ES-I3 (cell line): ENCODE results near the gene TMEM79.

Experiments used
- H3K36me3 ChIP-seq: 2 replicates; pipeline ENCODE4 v1.6.1; 2013; ENCODE audit warnings: mild to moderate bottlenecking, low read length, control low read depth, moderate library complexity; ENCODE audit not compliant: insufficient read depth
- H3K4me1 ChIP-seq: 2 replicates; pipeline ENCODE4 v1.6.1; 2013; ENCODE audit warnings: mild to moderate bottlenecking, control low read depth, low read length; ENCODE audit not compliant: insufficient read depth
- H3K9ac ChIP-seq: 2 replicates; pipeline ENCODE4 v1.6.1; 2013; ENCODE audit warnings: low read depth, mild to moderate bottlenecking, low read length, moderate library complexity
- H3K9me3 ChIP-seq: 2 replicates; pipeline ENCODE4 v1.6.1; 2013; ENCODE audit warnings: mild to moderate bottlenecking, low read length, moderate library complexity; ENCODE audit not compliant: control insufficient read depth, insufficient read depth

TMEM79 gene, protein sequence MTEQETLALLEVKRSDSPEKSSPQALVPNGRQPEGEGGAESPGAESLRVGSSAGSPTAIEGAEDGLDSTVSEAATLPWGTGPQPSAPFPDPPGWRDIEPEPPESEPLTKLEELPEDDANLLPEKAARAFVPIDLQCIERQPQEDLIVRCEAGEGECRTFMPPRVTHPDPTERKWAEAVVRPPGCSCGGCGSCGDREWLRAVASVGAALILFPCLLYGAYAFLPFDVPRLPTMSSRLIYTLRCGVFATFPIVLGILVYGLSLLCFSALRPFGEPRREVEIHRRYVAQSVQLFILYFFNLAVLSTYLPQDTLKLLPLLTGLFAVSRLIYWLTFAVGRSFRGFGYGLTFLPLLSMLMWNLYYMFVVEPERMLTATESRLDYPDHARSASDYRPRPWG

DNA sequence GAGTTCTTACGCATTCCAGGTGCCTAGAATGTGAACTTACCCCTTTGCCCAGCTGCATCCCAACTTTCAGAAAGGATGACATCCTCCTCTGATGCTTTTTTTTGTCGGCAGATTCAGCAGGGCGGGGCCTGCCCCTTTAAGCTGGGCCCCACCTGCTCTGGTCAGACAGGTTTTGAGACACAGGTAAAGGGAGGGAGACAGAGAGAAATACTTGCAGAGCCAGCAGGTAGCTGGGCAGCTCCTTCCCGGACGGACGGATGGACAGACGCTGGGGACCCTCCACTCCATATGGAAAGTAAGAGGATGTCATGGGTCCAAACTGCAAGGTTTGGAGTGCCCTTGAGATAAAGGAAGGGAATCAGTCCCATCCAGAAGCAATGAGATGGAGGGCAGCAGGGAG lies at the start of gene TMEM79:
TMEM79 (plus strand) TSS at position 214 of the 400 bp plus-strand sequence. CDS start 902 bp downstream, outside the sequence.
- H3K36me3 ChIP-seq = peaks cover 3% of the 10 kb centered on the region
- H3K4me1 ChIP-seq = peaks cover 8% of the 10 kb centered on the region; the same call in 1 of the 2 replicates

DNA sequence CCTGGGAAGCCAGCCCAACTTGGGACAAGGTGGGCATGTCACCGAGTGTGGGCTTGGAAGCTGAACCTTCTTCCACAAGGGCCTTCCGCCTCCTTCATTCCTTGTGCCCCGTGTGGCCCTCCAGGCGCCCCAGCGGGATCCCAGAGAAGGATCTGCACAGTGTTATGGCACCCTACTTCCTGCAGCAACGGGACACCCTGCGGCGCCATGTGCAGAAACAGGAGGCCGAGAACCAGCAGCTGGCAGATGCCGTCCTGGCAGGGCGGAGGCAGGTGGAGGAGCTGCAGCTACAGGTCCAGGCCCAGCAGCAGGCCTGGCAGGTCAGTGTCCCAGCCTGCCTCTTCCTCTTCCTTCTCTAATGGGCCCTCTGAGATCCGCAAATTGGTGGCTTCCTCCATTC lies 48.0 kb upstream of the TMEM79 start:
- H3K4me1 ChIP-seq = peaks cover 9% of the 10 kb centered on the region; the same call in 1 of the 2 replicates
- no peak overlapping the region for H3K9ac ChIP-seq
- H3K9me3 ChIP-seq = no peaks in the 10 kb centered on the region
- H3K36me3 ChIP-seq = peaks cover 12% of the 10 kb centered on the region; the same call in 1 of the 2 replicates

More for the DNA sequence above, at the start of gene TMEM79:
- H3K9ac ChIP-seq = peak within 1 kb of the TSS; percentile 56
- no peaks in the 10 kb centered on the region for H3K9me3 ChIP-seq

DNA sequence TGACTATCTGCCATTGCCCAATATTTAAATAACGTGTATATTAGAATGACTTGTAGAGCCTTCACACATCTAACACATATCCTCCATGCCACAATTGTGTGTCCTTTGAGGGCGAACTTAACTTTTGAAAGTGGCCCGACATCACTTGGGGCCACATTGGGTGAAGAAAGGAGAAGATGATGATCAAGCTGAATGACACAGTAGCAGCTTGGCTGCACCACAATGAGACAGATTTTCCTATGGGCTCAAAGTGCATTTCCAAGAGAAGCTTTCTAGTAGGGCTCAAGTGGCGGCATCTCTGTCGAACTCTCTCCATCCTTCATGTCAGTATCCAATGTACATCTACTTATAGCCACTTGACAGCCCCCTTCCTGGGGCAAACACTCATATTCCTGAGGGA lies 45.9 kb upstream of the TMEM79 start:
- Histone ChIP-seq H3K4me1 (peaks cover 6% of the 10 kb centered on the region; the same call in 1 of the 2 replicates), H3K9ac (no peak overlapping the region), H3K9me3 (no peaks in the 10 kb centered on the region), H3K36me3 (peaks cover 12% of the 10 kb centered on the region; the same call in 1 of the 2 replicates)

DNA sequence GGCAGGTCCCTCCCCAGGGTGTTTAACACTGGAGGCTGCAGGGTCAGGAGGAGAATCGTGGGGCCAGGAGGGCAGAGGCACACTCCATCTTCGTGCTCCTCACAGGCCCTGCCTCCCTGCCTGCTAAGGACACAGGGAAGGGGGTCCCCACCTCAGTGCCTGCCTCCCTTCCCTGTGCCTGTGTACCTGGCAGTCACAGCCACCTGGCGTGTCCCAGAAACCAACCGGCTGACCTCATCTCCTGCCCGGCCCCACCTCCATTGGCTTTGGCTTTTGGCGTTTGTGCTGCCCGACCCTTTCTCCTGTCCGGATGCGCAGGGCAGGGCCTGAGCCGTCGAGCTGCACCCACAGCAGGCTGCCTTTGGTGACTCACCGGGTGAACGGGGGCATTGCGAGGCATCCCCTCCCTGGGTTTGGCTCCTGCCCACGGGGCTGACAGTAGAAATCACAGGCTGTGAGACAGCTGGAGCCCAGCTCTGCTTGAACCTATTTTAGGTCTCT lies 42.8 kb upstream of the TMEM79 start:
- Histone ChIP-seq H3K4me1 (peaks cover 6% of the 10 kb centered on the region; the same call in 1 of the 2 replicates), H3K9me3 (no peaks in the 10 kb centered on the region), H3K36me3 (peaks cover 11% of the 10 kb centered on the region; the same call in 1 of the 2 replicates), H3K9ac (no peak overlapping the region)

DNA sequence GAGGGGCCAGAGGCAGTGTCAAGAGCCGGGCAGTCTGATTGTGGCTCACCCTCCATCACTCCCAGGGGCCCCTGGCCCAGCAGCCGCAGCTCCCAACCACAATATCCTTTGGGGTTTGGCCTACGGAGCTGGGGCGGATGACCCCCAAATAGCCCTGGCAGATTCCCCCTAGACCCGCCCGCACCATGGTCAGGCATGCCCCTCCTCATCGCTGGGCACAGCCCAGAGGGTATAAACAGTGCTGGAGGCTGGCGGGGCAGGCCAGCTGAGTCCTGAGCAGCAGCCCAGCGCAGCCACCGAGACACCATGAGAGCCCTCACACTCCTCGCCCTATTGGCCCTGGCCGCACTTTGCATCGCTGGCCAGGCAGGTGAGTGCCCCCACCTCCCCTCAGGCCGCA lies 42.2 kb upstream of the TMEM79 start, which contains the start of gene BGLAP:
BGLAP (plus strand) TSS at position 259 of the 400 bp plus-strand sequence; CDS start at position 307, 48 bp downstream.
- Histone ChIP-seq H3K4me1 (peaks cover 10% of the 10 kb centered on the region; the same call in 1 of the 2 replicates), H3K9ac (no peak within 1 kb of the TSS), H3K36me3 (peaks cover 7% of the 10 kb centered on the region; the same call in 1 of the 2 replicates), H3K9me3 (no peaks in the 10 kb centered on the region)

DNA sequence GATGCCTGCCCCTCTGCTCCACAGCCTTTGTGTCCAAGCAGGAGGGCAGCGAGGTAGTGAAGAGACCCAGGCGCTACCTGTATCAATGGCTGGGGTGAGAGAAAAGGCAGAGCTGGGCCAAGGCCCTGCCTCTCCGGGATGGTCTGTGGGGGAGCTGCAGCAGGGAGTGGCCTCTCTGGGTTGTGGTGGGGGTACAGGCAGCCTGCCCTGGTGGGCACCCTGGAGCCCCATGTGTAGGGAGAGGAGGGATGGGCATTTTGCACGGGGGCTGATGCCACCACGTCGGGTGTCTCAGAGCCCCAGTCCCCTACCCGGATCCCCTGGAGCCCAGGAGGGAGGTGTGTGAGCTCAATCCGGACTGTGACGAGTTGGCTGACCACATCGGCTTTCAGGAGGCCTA lies 41.4 kb upstream of the TMEM79 start:
- Histone ChIP-seq H3K9me3 (no peaks in the 10 kb centered on the region), H3K36me3 (peaks cover 4% of the 10 kb centered on the region; the same call in 1 of the 2 replicates), H3K4me1 (peaks cover 13% of the 10 kb centered on the region; the same call in 1 of the 2 replicates), H3K9ac (no peak overlapping the region)

DNA sequence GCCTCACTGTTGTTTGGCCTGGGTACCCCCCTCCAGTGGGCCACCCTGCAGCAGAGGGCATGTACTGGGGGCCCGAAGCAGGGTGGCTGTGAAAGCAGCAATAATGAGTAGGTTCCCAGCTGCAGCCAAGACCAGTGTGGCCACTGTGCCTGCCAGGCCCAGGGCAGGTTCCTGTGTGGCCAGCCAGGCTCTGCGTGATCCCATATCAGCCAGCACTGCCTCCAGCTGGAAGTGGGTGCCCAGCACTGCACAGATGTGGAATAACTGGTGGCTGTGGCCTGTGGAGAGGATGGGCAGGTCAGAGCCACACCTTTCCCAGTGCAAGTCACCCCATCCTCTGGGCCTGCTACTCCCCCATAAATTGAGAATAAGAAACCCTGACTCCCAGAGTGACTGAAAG lies 40.0 kb upstream of the TMEM79 start:
- H3K9me3 ChIP-seq = no peaks in the 10 kb centered on the region
- H3K36me3 ChIP-seq = peaks cover 4% of the 10 kb centered on the region; the same call in 1 of the 2 replicates
- H3K9ac ChIP-seq = no peak overlapping the region
- H3K4me1 ChIP-seq = peaks cover 13% of the 10 kb centered on the region; the same call in 1 of the 2 replicates

DNA sequence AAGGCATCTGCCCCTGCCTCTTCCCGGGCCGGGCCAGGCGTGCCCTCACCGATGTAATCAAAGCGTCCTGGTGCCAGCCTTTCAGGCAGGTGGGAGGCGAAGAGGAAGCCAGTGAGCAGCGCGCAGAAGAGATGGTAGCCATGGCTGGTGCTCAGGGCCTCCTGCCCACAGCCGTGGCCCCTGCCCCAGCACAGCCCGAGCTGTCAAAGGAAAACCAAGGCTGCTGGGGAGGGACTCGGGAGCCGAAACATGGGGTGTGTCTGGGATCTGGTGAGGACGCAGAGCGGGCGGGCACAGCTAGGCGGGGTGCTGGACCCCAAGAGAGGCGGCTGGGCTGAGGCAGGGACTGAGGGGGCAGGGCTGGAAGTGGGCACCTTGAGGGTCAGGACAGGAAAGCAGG lies 39.4 kb upstream of the TMEM79 start:
- Histone ChIP-seq H3K9me3 (no peaks in the 10 kb centered on the region), H3K4me1 (peaks cover 13% of the 10 kb centered on the region; the same call in 1 of the 2 replicates), H3K36me3 (no peaks in the 10 kb centered on the region; the same call in 1 of the 2 replicates), H3K9ac (no peak overlapping the region)

DNA sequence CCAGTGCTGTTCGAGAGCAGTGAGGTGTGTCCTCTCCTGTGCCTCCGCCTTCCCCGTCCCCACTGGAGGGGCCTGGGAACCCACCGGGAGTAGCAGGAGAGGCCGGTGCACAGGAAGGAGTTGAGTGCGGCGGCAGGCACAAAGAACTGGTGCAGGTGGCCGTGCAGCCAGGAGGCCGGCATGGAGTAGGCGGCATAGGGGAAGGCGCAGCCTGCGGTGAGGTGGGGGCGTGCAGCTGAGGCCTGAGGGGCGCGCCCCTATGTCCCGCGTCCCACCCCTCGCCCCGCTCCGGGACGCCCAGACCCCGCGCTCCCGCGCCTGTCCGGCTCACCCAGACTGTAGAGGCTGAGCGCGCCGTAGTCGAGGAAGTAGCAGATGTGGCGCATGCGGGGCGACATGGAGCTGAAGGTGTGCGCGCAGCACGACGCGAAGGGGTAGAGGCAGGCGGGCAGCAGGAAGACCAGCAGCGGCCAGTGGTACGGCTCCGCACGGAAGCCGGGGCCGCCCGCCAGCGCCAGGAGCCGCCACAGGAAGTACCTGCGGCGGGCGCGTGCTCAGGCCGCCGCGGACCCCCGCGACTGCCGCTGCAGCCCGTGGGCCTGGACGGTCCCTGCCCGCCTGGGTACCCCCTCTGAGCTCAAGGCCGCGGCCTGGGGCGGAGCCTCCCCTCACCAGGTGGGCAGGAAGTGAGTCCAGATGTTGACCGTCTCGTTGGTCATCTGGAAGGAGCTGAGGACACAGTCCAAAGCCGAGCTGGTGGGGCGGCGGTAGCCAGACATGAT lies 38.5 kb upstream of the TMEM79 start:
- Histone ChIP-seq H3K4me1 (peaks cover 13% of the 10 kb centered on the region; the same call in 1 of the 2 replicates), H3K36me3 (no peaks in the 10 kb centered on the region), H3K9me3 (no peaks in the 10 kb centered on the region), H3K9ac (peak overlapping the region; percentile 27; the same call in 1 of the 2 replicates)

DNA sequence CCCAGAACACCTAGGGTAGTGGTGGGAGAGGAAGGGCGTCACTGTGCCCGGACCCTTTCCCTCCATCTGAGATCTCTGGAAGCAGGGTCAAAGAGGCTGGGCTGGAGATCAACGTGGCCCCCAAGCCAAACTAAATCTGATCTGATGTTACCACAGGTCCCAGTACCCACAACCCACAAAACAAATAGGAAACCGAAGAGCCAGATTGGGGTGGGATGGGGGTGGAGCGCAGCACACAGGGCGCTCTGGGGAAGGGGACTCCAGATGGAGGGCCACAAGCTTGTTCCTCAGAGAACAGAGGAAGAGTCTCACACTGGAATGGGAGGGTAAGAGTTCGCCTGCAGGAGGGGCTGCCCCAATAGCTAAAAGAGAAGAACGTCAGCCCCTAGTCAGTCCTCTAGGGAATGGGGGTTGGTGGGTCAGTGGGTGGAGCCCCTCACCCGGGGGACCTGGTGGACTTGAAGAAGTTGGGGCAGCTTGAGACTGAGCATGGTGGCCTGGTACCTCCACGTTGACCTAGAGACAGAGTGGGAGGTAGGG lies 37.8 kb upstream of the TMEM79 start:
- Histone ChIP-seq H3K9me3 (no peaks in the 10 kb centered on the region), H3K36me3 (no peaks in the 10 kb centered on the region; the same call in 1 of the 2 replicates), H3K4me1 (peaks cover 7% of the 10 kb centered on the region; the same call in 1 of the 2 replicates), H3K9ac (no peak overlapping the region)

DNA sequence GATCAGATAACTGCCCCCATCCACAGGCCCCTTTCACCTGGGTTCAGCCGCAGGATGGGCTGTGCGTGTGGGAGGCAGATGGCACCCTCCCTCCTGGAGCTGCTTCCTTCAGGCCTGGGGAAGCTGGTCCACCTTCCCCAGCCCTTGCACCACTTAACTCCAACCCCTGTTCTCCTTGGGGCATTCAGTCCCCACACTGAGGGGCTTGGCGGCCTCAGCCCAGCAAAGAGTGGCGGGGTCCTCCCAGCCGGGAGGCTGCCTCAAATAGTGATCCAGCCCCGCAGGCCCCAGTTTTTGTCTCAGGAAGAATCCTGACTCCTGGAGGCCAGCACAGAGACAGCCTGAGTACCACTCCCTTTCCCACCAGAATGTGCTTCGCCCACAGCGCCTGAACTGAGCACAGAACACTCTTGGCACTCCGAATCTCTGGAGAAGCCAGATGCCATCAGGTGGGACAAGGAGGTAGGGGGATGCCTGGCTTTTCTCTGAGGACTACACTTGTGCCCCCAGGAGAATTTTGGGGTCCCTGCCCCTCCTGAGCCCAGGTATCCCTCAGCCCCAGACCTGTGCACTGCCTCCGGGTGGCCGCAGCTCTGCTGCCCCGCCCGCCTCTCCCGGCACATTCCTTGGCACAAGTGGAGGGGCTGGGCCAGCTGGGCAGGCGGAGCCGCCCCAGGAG lies 37.2 kb upstream of the TMEM79 start:
- H3K9ac ChIP-seq = no peak overlapping the region
- no peaks in the 10 kb centered on the region for H3K9me3 ChIP-seq
- peaks cover under 1% of the 10 kb centered on the region; the same call in 1 of the 2 replicates for H3K36me3 ChIP-seq
- peaks cover 6% of the 10 kb centered on the region; the same call in 1 of the 2 replicates for H3K4me1 ChIP-seq

DNA sequence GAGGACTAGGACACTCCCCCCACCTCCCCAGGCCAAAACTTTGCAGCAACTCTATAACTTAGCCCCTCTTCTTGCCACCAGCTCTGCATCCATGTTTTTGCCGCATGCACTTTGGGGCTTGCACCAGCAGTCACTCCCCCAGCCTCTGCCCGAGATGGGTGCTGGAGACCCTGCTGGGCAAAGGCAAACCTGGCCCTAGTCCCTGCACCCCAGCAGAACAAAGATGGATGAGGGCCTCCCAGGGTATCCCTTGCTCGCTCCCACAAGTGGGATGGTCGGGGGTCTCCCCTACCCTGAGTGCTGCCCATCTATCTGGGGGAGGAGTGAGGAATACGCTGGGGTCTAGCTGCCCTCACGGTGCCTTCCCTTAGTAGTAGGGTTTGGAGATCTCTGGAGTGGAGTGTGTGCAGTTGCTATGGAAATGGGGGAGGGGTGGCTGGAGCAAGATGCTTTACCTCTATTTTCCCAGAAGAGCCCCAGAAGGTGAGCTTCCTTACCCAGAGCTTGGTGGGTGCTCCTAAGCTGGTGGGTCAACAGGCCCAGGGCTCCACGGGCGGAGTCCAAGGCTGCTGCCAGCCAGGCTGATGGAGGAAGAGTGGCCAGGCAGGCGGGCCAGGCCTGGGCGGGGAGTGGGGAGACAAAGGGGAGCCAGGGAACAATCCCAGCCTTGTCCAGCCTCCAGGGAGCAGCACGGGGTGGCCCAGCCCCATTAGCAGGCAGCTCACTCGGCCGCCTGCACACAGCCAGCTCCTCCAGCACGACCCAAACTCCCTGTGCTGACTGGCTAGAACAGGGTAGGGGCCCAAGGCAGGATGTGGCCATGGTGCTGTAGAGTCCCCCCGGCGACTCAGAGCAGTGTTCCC lies 36.4 kb upstream of the TMEM79 start, which contains the start of gene PAQR6:
PAQR6 (minus strand) TSS at position 597 of the 863 bp plus-strand sequence. CDS start 1,325 bp downstream, outside the sequence.
- Histone ChIP-seq H3K36me3 (peaks cover 6% of the 10 kb centered on the region), H3K4me1 (peaks cover 6% of the 10 kb centered on the region; the same call in 1 of the 2 replicates)

More for the DNA sequence above, 36.4 kb upstream of the TMEM79 start, which contains the start of gene PAQR6:
- H3K9me3 ChIP-seq = no peaks in the 10 kb centered on the region
- no peak within 1 kb of the TSS for H3K9ac ChIP-seq
